NCI-H510A treated with DMSO at 0.1 percent for 48 hours (cell line): ENCODE data around the gene PRR36.

Source experiments
- DNase-seq: peaks from one replicate; lab custom pipeline; 2025; lab: John Stamatoyannopoulos, UW

The PRR36 gene

DNA sequence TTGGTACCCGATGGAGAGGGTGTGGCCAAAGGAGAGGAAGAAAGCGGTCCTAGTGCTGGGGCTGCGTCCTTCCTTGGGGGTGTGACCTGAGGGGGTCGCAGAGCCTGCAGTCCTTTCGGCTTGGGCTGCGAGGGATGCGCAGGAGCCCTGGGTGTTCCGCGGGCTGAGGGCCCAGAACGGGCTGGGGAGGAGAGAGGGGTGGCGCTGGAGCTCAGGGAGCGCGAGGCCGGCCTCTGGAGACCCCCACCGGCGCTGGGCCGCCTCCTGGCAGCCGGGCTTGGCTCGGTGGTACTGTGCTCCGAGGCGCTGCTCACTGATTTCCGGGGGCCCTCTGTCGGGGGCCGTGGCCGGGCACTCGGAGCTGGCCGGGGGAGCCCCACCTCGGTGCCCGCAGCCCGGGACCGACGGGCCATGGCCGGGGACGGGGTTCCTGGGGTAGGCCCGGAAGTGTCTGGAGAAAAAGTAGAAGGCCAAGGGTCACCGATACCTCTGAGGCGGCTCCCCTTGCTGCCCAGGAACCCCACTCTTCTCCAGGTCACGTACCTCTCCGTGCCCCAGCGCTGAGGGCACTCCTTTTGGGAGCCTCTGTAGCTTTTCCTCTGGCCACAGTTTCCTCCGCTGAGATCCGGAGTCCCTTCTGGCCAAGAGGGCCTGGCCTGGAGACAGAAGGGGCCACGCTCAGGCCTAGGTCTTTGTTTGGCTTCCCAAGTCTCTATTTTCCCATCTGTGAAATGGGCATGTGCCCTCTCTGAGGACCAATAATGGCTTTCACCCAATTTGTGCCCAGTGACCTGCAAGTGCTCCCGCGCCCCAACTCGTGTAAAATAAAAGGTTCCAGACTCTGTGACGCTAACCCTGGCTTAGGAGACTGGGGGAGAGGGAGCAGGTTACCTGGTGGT lies 1.6 kb downstream of the PRR36 start:
- DNase-seq = no peak

DNA sequence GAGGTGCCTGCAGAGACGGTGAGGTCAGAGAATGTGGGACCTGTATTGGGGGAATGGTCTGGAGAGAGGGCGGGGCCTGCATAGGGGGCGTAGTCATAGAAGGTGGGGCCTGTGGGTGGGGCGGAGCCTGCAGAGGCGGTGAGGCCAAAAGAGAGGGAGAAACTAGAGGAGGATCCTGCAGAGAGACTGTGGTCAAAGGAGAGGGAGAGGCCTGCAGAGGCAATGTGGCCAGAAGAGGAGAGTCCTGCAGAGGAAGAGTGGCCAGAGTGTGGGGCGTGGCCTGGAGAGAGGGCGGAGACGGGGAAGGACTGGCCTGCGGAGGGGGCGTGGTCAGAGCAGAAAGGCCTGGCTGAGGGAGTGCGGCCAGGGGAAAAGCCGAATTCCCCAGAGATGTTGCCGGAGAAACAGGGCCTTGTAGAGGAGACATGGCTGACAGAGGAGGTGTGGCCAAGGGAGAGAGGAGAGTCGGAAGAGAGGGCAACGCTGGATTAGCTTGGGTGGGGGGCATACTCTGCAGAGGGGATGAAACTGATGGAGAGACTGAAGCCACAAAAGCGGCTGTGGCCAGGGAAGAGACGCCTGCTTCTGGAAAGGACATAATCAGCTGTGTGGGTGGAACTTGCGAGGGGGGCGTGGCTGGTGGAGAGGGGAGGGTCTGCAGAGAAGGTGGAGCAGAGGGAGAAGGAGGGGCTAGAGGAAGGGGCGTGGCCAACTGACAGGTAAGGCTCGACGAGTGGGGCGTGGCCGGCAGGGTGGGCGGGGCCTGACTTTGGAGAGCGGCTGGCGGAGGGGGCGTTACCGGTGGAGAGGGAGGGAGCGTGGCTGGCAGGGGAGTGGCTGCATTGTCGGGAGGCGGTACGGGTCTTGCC lies 2.5 kb downstream of the PRR36 start:
- DNase-seq = no peak

DNA sequence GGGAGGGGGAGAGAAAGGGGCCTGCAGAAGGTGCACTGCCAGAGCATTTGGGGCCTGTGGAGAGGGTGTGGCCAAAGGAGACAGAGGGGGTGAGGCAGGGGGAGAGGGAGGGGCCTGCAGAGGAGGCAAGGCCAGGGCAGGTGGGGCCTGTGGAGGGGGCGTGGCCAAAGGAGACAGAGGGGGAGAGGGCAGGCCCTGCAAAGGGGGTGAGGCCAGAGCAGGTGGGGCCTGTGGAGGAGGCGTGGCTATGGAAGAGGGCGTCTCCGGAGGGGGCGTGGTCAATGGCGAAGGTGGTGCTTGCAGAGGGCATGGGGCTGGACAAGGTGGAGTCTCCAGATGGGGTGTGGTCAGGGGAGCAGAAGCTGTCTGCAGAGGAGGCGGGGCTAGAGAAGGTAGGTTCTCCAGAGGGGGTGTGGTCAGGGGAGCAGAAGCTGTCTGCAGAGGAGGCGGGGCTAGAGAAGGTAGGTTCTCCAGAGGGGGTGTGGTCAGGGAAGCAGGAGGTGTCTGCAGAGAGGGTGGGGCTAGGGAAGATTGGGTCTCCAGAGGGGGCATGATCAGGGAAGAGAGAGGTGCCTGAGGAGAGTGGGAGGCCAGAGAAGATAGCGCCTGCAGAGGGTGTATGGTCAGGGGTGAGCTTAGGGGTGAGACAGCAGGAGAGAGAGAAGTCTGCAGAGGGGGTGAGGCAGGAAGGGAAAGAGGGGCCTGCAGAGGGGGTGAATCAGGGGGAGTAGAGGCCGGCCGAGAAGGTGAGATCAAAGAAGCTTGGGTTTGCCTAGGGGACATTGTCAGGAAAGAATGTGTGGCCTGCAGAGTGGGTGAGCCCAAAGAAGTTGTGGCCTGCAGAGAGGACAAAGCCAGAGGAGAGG lies 3.4 kb downstream of the PRR36 start:
- DNase-seq = no peak

GRCh38 chr19:7869910-7870511 lies 4.2 kb downstream of the PRR36 start:
- no peak for DNase-seq

GRCh38 chr19:7869453-7869909 lies 4.7 kb downstream of the PRR36 start:
- no peak for DNase-seq

DNA sequence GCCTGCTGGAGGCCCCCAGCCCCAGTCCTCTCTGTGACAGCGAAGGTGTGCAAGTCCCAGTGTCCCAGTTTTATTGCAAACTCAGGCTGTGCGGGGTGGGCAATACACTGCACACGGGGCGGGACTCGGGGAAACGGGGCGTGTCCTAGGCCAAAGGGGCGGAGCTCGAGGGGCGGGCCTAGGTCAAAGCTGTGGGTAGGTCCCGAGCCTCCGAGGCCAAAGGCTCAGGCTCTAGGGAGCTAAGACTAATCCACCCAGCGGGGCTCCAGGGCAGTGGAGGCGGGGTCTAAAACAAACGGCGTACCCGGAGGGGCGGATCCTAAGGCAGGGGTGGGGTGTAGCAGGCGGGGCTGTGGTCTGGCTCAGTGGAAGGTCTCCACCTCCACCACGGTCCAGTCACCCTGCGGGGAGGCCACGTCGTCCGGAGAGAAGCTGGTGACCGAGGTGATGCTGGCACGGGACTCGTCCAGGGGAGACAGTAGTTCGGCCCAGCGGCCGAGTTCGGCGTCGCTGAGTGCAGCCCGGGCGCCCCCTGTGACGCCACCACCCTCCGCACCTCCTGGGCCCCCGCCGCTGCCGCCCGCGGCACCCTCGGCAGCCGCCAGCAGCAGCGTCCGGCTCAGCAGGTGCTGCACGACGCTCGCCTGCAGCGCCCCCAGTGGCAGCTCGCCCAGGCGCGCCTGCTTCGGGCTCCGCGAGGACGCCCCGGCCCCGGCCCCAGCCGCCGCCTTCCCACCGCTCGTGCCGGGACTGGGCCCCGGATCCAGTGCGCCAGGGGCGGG lies 5.3 kb downstream of the PRR36 start:
- DNase-seq = no peak

DNA sequence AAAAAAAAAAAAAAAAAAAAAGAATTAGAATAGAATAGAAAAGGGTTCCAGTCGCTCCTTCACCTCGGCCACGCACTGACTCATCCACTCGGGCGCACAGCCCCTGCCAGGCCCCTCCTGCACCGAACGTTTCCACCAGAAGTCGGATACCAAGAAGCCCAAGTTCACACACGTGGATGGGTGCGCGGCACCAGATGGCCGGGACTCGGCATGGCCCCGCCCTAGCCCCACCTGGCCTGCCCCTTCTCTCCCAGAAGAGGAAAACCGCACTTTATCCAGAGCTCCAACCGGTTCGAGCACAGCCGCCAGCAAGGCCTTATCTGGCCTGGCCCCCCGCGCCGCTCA lies 5.9 kb downstream of the PRR36 start:
- DNase-seq = no peak

DNA sequence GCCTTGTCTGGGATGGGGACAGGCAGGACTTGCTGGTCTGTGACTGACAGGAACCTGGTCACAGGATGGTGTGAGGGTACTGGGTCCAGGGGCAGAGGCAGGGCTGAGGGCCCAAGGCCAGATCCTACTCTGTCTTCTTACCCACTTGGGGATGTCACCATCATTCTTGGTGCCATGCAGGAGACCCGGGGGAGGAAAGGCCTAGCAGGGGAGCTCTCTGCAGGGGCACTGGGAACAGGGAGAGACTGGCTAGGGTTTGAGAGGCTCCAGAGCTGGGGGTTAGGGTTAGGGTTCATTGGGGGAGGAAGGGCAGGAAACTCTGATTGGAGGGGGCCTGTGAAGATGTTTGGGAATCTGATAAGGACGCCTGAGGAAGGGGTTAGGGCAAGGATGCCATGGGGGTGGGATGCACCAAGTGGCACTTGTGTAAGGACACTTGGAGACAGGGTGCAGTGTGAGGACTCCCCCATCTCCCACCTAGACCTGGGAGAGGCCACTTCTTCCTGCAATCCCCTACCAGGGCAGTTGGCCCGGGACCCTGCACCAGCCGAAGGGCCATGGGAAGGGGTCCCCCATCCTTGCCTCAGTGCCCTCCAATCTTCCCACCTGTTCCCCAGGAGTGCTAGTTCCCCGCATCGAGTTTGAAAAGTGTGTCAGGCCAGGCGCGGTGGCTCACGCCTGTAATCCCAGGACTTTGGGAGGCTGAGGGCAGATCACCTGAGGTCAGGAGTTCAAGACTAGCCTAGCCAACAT lies 6.9 kb downstream of the PRR36 start:
- DNase-seq = no peak

DNA sequence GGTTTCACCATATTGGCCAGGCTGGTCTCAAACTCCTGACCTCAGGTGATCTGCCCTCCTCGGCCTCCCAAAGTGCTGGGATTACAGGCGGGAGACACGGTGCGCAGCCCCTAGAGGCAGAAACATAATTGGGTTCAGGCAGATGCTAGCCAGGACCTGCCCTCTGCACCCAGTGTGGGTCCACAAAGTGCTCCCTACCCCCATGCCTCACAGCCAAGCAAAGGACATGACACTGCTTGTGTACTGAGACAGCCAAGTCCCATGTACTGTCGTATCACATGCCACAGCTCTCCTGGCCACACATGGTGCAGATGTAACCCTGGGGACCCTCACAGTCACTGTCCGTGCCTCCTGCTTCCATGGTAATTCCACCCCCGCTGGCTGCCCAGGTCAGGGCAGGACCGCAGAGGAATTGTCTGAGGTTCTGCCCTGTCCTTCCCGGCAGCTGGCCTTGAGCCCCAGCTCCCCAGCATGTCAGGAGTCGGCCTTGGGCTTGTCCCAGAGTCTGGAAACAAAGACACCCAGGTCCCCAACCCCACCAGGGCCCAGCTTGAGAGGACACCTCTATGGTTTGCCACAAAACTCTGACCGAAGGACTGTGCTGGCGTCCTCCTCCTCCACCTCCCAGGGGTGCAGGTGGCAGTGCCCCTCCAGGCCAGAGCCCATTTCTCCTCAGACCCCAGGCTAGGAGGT lies 7.6 kb downstream of the PRR36 start:
- no peak for DNase-seq

DNA sequence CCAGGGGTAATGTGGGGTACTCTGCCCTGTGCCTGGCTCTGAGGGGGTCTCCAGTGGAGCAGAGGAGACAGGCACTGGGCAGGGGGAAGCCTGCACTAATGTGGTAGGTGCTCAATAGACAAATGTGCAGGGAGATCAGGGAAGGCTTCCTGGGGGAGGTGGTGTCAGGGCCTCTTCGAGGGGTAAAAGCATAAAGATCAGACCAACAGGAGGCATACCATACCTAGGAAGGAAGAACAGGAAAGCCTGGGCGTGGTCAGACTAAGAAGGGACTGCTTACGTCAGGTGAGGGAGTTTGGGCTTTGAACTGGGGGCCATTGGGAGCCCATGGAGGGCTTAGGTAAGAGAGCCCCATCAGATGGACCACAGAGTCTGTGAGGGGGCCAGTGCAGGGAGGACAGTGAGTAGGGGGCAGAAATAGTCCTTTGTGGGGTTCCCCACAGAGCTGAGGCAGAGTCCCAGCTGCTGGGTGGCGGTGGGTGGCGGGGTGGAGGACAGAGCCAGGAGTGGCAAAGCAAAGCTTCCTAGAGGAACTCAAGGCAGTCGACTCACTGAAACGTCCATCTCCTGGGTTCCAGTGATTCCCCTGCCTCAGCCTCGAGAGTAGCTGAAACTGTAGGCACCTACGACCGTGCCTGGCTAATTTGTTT lies 8.8 kb downstream of the PRR36 start:
- DNase-seq = no peak

GRCh38 chr19:7864690-7865074 lies 9.5 kb downstream of the PRR36 start:
- no peak for DNase-seq

DNA sequence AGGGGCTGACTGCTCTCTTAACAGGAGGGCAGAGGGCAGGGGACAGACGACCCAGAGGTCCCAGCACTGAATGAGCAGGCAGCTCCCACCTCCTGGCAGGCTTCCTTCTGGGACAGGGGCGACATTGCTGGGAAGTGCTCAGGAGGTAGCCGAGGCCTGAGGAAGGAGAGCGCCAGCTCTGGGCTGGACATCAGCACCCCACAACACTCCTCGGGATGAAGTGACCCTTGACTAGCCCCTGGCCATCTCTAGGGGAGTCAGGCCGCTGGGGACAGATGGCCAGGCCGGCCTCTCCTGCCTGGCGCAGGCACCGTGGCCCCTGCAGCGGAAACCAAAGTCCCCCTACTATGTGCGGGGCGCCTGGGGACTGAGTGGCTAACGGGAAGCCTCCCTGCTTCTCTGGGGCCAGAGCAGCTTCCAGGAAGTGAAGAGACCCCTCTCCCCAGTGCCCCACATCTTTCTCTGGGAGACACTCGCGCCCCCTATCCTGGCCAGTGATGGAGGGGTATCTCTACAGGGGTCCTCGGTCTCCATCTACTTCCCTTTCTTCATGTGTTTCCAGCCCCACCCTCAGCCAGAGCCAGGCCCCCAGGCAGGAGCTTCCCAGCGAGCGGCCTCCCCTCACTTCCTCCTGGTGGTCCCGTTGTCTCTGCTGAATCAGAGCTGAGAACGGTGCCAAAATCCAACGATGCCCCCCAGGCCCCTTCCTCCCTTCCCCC lies 10.1 kb downstream of the PRR36 start:
- DNase-seq = no peak

- DNase-seq = peak; percentile 7
Observed at GRCh38 chr19:7863157-7863970, 10.8 kb downstream of the PRR36 start.

DNA sequence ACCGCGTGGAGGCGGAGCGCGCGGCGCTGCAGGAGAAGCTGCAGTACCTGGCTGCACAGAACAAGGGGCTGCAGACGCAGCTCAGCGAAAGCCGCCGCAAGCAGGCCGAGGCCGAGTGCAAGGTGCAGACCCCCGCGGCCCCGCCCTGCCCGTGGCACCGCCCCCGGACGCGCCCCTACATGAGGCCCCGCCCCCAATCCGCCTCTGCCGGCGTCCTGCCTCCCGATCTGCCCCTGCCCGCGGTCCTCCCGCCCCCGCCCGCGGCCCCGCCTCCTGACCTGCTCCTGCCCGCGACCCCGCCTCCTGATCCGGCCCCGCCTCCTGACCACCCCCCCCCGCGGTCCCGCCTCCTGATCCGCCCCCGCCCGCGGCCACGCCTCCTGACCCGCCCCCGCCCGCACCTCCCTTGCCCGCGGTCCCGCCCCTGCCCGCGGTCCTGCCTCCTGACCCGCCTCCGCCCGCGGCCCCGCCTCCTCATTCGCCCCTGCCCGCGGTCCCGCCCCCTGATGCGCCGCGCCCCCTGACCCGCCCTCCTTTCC lies 11.7 kb downstream of the PRR36 start:
- DNase-seq = no peak

GRCh38 chr19:7861619-7862412 lies 12.4 kb downstream of the PRR36 start:
- no peak for DNase-seq
